Endothelial cell of umbilical vein (primary cell): ENCODE measurements around the gene ADAMTS17. TPM values are rescaled to one million over a fixed set of nuclear protein-coding genes. Genes with fewer than 3 reads are reported as not detected.

Source experiments
- BruUV-seq: library from RNA; stranded (reverse); fragments of 400-500 nt; replicated peaks from 2 replicates; lab custom pipeline; 2021; lab: Mats Ljungman, UMichigan
- CTCF ChIA-PET: fragments of 300-600, 350-600 bp; sonication (Branson Sonifier 250); formaldehyde crosslinking; loops from one replicate; lab custom pipeline; 2021; ENCODE audit warnings: antibody characterized with exemption, inconsistent platforms; lab: Charles Lee
- POLR2A ChIA-PET: fragments of 300-600, 350-600 bp; sonication (Branson Sonifier 250); formaldehyde crosslinking; loops from one replicate; lab custom pipeline; 2021; ENCODE audit warnings: antibody characterized with exemption, inconsistent platforms; lab: Charles Lee
- DNase-seq: peaks from one replicate; pipeline ENCODE4 v3.0.0-alpha.2; 2011; ENCODE audit warnings: low read depth, low spot score
- FAIRE-seq: peaks from 2 replicates; lab custom pipeline; 2011; peaks lifted over from hg19 to GRCh38; lab: Jason Lieb, UNC
- H2AFZ ChIP-seq: 2 replicates; pipeline ENCODE4 v1.6.0; 2012; ENCODE audit warnings: low read depth, low read length, control low read depth, inconsistent platforms
- H3K27ac ChIP-seq: 2 replicates; pipeline ENCODE4 v1.5.1; 2011; ENCODE audit warnings: low read depth, mild to moderate bottlenecking, control low read depth, low read length, moderate library complexity; ENCODE audit not compliant: insufficient read depth
- H3K27me3 ChIP-seq, 2 experiments: 2 replicates each; pipeline versions ENCODE4 v1.6.0 to v1.6.1; 2011; ENCODE audit warnings: low read length in 2 of 2, mixed read lengths in 1 of 2; ENCODE audit not compliant: control insufficient read depth in 2 of 2, insufficient read depth in 2 of 2
- H3K36me3 ChIP-seq, 2 experiments: 2 replicates in 1 of 2; 3 replicates in 1 of 2; pipeline ENCODE4 v1.5.1; 2011; ENCODE audit warnings: low read length in 2 of 2, mild to moderate bottlenecking in 1 of 2, moderate library complexity in 1 of 2; ENCODE audit not compliant: control insufficient read depth in 2 of 2, insufficient read depth in 2 of 2; ENCODE audit errors: extremely low read depth in 1 of 2
- H3K4me1 ChIP-seq: 3 replicates; pipeline ENCODE4 v1.5.1; 2011; ENCODE audit warnings: mild to moderate bottlenecking, low read length; ENCODE audit not compliant: control insufficient read depth, insufficient read depth; ENCODE audit errors: extremely low read depth
- H3K4me2 ChIP-seq: 2 replicates; pipeline ENCODE4 v1.6.1; 2011; ENCODE audit warnings: low read length, control low read depth, mixed read lengths; ENCODE audit not compliant: insufficient read depth
- H3K4me3 ChIP-seq, 3 experiments: fragments of 200-600 bp in 1 of 3; sonication (generic), shearing (Covaris generic) in 1 of 3; replicated peaks in 1 of 3; 2 replicates each; pipeline ENCODE4 v1.5.1; 2011 to 2016; ENCODE audit warnings: control low read depth in 3 of 3, low read length in 3 of 3, mild to moderate bottlenecking in 2 of 3, inconsistent platforms in 1 of 3, low read depth in 1 of 3, moderate library complexity in 1 of 3; ENCODE audit not compliant: insufficient read depth in 1 of 3
- H3K79me2 ChIP-seq: 2 replicates; pipeline ENCODE4 v1.6.0; 2012; ENCODE audit warnings: low read length, inconsistent platforms; ENCODE audit not compliant: control insufficient read depth, insufficient read depth
- H3K9ac ChIP-seq: replicated peaks from 2 replicates; pipeline ENCODE3; 2011; ENCODE audit warnings: low read length, control low read depth; ENCODE audit not compliant: insufficient read depth; ENCODE audit errors: extremely low read depth
- H3K9me1 ChIP-seq: replicated peaks from 3 replicates; pipeline ENCODE4 v1.6.0; 2011; ENCODE audit warnings: mild to moderate bottlenecking, low read length; ENCODE audit not compliant: control insufficient read depth, insufficient read depth; ENCODE audit errors: extremely low read depth
- H3K9me3 ChIP-seq: replicated peaks from 2 replicates; pipeline ENCODE4 v1.5.1; 2012; ENCODE audit warnings: low read length, inconsistent platforms; ENCODE audit not compliant: control insufficient read depth, insufficient read depth
- H4K20me1 ChIP-seq: replicated peaks from 2 replicates; pipeline ENCODE3; 2011; ENCODE audit warnings: mild to moderate bottlenecking, low read length; ENCODE audit not compliant: control insufficient read depth, insufficient read depth; ENCODE audit errors: extremely low read depth
- EZH2 ChIP-seq: IDR thresholded peaks from 2 replicates; pipeline ENCODE4 v1.6.1; 2012; ENCODE audit warnings: borderline replicate concordance, low read depth, mild to moderate bottlenecking, moderate library complexity, low read length, inconsistent platforms; ENCODE audit not compliant: severe bottlenecking
- FOS ChIP-seq: IDR thresholded peaks from 2 replicates; pipeline ENCODE4 v1.6.1; 2011; ENCODE audit warnings: mild to moderate bottlenecking, low read length, moderate library complexity, borderline replicate concordance; ENCODE audit not compliant: insufficient read depth
- GATA2 ChIP-seq: IDR thresholded peaks from 2 replicates; pipeline ENCODE4 v1.7.0; 2011; ENCODE audit warnings: low read depth, mild to moderate bottlenecking, moderate library complexity, mixed read lengths, low read length; ENCODE audit not compliant: insufficient read length, insufficient read depth
- JUN ChIP-seq: IDR thresholded peaks from 2 replicates; pipeline ENCODE4 v1.6.1; 2011; ENCODE audit warnings: borderline replicate concordance, low read depth; ENCODE audit not compliant: insufficient read length, insufficient read depth
- MYC ChIP-seq: IDR thresholded peaks from one replicate; pipeline ENCODE4 v1.6.1; 2011; ENCODE audit warnings: mild to moderate bottlenecking, low read depth, low read length
- POLR2A ChIP-seq: IDR thresholded peaks from 2 replicates; pipeline ENCODE4 v1.6.1; 2012; ENCODE audit warnings: low read depth, mild to moderate bottlenecking, control low read depth, low read length
- POLR2AphosphoS5 ChIP-seq: IDR thresholded peaks from 2 replicates; pipeline ENCODE4 v1.6.1; 2012; ENCODE audit warnings: low read depth, mild to moderate bottlenecking, control low read depth, low read length, moderate library complexity; ENCODE audit not compliant: insufficient read depth
- dilution Hi-C: fragments of 300-500 bp; cut with MboI; formaldehyde crosslinking; loops from one replicate; pipeline ENCODE4 v1.15.0; 2019; ENCODE audit warnings: low sequenced_read_pairs; ENCODE audit not compliant: extremely low pct_ligation_motif_present
- intact Hi-C: fragments of 100-400 bp; cut with micrococcal nuclease; formaldehyde crosslinking; loops from one replicate; pipeline ENCODE4 v1.10.0; 2022
- polyA plus RNA-seq, 4 experiments: library from polyadenylated mRNA; depleted of rRNA in 3 of 4; stranded (reverse) in 3 of 4; unstranded in 1 of 4; fragments of >200 nt; gene quantifications; 2 replicates each; pipeline versions ENCODE4 v1.2.1 to v1.2.3, GENCODE V29; 2011 to 2012; ENCODE audit warnings: missing spikeins in 1 of 4
- total RNA-seq: library from RNA; stranded (reverse); gene quantifications from 2 replicates; pipeline ENCODE4 v1.2.3, GENCODE V29; 2021
- TF ChIP-seq, protein P1 (sequence below): IDR thresholded peaks from 2 replicates; pipeline ENCODE4 v1.6.1; 2011; ENCODE audit not compliant: insufficient read depth, insufficient read length
- TF ChIP-seq, protein P2 (sequence below), 2 donors: IDR thresholded peaks; 1 replicate in 1 of 2; 2 replicates in 1 of 2; pipeline ENCODE4 v1.5.1; 2011; ENCODE audit warnings: low read length in 2 of 2, mild to moderate bottlenecking in 2 of 2, moderate library complexity in 2 of 2, control low read depth in 1 of 2, inconsistent platforms in 1 of 2, low read depth in 1 of 2; ENCODE audit not compliant: insufficient read depth in 1 of 2; ENCODE audit errors: extremely low read depth in 1 of 2

ADAMTS17 gene
- total and polyA plus RNA-seq, 2 donors (not counting 3 experiments of a cell fraction or from before 2014, with no cell fraction given): 0.12 TPM; not detected in 1

DNA sequence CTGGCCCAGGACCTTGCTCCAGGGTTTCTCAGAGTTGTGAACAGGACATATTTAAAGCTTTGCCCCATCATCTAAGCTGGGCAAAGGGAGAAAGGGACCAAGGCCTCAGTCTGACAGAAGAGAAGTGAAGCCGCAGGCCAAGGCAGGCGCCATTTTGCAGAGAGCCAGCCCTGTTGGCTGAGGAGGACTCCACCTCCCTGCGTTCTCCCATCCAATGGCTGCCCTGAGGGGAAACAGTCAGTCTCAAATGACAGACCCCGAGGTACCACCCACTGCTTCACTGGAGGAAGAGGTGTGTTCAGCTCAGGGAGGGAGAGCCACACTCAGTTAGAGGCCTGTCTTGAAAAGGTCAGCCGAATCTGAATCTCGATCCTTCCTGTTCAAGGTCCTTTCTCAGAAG, 86.1 kb downstream of the ADAMTS17 start:
- Histone ChIP-seq H3K9me1 (no peaks in the 10 kb centered on the region), H3K79me2 (no peaks in the 10 kb centered on the region), H3K9me3 (peaks cover 4% of the 10 kb centered on the region), H3K27ac (no peak overlapping the region), H3K4me3 (no peak overlapping the region), H3K4me1 (no peaks in the 10 kb centered on the region), H3K9ac (no peak overlapping the region), H3K36me3 (no peaks in the 10 kb centered on the region), H4K20me1 (no peaks in the 10 kb centered on the region), H2AFZ (no peak overlapping the region), H3K4me2 (no peak overlapping the region), H3K27me3 (no peaks in the 10 kb centered on the region)
- ChIA-PET POLR2A (no interaction called here), CTCF (no interaction called here)
- dilution Hi-C loops (no loop called here), intact Hi-C loops (no loop called here)
- TF ChIP-seq JUN (no peak), POLR2AphosphoS5 (no peak)
- TF ChIP-seq, protein P1, sequence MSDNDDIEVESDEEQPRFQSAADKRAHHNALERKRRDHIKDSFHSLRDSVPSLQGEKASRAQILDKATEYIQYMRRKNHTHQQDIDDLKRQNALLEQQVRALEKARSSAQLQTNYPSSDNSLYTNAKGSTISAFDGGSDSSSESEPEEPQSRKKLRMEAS: no peak
- DNase-seq (no peak), FAIRE-seq (no peak)
- BruUV-seq: no TSS peak

DNA sequence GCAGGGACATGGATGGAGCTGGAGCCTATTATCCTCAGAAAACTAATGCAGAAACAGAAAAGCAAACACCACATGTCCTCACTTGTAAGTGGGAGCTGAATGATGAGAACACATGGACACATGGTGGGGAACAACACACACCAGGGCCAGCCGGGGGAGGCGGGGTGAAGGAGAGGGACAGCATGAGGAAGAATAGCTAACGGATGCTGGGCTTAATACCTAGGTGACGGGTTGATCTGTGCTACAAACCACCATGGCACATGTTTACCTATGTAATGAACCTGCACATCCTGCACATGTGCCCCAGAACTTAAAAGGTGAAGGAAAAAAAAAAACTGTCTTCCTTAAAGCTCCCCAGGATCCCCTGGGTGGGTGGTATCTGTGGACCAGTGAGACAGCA, 87.1 kb downstream of the ADAMTS17 start:
- H3K36me3 ChIP-seq: no peaks in the 10 kb centered on the region
- H4K20me1 ChIP-seq: no peaks in the 10 kb centered on the region
- H3K4me3 ChIP-seq: no peak overlapping the region
- H3K4me1 ChIP-seq: no peaks in the 10 kb centered on the region
- dilution Hi-C loops (no loop called here), intact Hi-C loops (no loop called here)
- TF ChIP-seq POLR2AphosphoS5: no peak
- TF ChIP-seq FOS: no peak
- TF ChIP-seq POLR2A: no peak
- TF ChIP-seq JUN: no peak
- no peak for TF ChIP-seq EZH2
- TF ChIP-seq, protein P1: no peak
- TF ChIP-seq GATA2: no peak
- no peak for TF ChIP-seq MYC
- TF ChIP-seq, protein P2, sequence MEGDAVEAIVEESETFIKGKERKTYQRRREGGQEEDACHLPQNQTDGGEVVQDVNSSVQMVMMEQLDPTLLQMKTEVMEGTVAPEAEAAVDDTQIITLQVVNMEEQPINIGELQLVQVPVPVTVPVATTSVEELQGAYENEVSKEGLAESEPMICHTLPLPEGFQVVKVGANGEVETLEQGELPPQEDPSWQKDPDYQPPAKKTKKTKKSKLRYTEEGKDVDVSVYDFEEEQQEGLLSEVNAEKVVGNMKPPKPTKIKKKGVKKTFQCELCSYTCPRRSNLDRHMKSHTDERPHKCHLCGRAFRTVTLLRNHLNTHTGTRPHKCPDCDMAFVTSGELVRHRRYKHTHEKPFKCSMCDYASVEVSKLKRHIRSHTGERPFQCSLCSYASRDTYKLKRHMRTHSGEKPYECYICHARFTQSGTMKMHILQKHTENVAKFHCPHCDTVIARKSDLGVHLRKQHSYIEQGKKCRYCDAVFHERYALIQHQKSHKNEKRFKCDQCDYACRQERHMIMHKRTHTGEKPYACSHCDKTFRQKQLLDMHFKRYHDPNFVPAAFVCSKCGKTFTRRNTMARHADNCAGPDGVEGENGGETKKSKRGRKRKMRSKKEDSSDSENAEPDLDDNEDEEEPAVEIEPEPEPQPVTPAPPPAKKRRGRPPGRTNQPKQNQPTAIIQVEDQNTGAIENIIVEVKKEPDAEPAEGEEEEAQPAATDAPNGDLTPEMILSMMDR (IDR thresholded peaks at IDR 0.05; ENCODE audit: extremely low read depth in 1 of 2, insufficient read depth in 1 of 2, low read depth in 1 of 2, low read length in 2 of 2): no peak
- H3K27me3 ChIP-seq: no peaks in the 10 kb centered on the region
- BruUV-seq: no TSS peak
- H3K27ac ChIP-seq: no peak overlapping the region
- H3K9me3 ChIP-seq: peaks cover 4% of the 10 kb centered on the region
- DNase-seq: no peak
- FAIRE-seq: no peak
- CTCF ChIA-PET: no interaction called here
- H3K79me2 ChIP-seq: no peaks in the 10 kb centered on the region
- POLR2A ChIA-PET: no interaction called here
- H3K4me2 ChIP-seq: no peak overlapping the region
- H2AFZ ChIP-seq: no peak overlapping the region
- H3K9ac ChIP-seq: no peak overlapping the region
- H3K9me1 ChIP-seq: no peaks in the 10 kb centered on the region
